ENCODE data around the gene SH2D3C.

DNA sequence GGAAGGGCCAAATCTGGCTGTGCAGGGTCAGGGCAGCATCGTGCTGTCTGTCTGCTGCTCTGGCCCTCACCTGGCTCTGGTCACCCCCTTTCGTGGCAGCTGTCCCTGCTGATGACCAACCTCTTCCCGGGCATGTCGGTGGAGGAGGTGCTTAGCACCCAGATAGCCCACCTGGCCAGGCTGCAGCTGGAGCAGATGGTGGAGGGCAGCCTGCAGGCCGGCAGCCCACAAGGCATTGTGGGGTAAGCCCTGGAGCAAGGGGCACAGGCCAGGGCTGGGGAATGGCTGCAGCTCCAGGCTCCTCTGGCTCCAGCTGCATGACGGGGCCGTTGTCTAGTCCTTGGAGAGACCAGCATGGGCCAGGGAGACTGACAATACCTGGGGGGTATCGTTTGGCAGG lies 51.6 kb downstream of the SH2D3C start:
- TF ChIP-seq, protein P1, sequence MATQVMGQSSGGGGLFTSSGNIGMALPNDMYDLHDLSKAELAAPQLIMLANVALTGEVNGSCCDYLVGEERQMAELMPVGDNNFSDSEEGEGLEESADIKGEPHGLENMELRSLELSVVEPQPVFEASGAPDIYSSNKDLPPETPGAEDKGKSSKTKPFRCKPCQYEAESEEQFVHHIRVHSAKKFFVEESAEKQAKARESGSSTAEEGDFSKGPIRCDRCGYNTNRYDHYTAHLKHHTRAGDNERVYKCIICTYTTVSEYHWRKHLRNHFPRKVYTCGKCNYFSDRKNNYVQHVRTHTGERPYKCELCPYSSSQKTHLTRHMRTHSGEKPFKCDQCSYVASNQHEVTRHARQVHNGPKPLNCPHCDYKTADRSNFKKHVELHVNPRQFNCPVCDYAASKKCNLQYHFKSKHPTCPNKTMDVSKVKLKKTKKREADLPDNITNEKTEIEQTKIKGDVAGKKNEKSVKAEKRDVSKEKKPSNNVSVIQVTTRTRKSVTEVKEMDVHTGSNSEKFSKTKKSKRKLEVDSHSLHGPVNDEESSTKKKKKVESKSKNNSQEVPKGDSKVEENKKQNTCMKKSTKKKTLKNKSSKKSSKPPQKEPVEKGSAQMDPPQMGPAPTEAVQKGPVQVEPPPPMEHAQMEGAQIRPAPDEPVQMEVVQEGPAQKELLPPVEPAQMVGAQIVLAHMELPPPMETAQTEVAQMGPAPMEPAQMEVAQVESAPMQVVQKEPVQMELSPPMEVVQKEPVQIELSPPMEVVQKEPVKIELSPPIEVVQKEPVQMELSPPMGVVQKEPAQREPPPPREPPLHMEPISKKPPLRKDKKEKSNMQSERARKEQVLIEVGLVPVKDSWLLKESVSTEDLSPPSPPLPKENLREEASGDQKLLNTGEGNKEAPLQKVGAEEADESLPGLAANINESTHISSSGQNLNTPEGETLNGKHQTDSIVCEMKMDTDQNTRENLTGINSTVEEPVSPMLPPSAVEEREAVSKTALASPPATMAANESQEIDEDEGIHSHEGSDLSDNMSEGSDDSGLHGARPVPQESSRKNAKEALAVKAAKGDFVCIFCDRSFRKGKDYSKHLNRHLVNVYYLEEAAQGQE (tag by site-specific recombination; IDR thresholded peaks at IDR 0.05): no peak
- TF ChIP-seq, protein P2, sequence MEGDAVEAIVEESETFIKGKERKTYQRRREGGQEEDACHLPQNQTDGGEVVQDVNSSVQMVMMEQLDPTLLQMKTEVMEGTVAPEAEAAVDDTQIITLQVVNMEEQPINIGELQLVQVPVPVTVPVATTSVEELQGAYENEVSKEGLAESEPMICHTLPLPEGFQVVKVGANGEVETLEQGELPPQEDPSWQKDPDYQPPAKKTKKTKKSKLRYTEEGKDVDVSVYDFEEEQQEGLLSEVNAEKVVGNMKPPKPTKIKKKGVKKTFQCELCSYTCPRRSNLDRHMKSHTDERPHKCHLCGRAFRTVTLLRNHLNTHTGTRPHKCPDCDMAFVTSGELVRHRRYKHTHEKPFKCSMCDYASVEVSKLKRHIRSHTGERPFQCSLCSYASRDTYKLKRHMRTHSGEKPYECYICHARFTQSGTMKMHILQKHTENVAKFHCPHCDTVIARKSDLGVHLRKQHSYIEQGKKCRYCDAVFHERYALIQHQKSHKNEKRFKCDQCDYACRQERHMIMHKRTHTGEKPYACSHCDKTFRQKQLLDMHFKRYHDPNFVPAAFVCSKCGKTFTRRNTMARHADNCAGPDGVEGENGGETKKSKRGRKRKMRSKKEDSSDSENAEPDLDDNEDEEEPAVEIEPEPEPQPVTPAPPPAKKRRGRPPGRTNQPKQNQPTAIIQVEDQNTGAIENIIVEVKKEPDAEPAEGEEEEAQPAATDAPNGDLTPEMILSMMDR (tag by site-specific recombination; IDR thresholded peaks at IDR 0.05): no peak
- no peak for TF ChIP-seq ZNF324 (tag by site-specific recombination; IDR thresholded peaks at IDR 0.05)
- TF ChIP-seq, protein P3, sequence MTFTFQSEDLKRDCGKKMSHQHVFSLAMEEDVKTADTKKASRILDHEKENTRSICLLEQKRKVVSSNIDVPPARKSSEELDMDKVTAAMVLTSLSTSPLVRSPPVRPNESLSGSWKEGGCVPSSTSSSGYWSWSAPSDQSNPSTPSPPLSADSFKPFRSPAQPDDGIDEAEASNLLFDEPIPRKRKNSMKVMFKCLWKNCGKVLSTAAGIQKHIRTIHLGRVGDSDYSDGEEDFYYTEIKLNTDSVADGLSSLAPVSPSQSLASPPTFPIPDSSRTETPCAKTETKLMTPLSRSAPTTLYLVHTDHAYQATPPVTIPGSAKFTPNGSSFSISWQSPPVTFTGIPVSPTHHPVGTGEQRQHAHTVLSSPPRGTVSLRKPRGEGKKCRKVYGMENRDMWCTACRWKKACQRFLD (tag by site-specific recombination; IDR thresholded peaks at IDR 0.05): no peak
- TF ChIP-seq ZNF548 (tag by site-specific recombination; IDR thresholded peaks at IDR 0.05): no peak
- TF ChIP-seq, protein P4, sequence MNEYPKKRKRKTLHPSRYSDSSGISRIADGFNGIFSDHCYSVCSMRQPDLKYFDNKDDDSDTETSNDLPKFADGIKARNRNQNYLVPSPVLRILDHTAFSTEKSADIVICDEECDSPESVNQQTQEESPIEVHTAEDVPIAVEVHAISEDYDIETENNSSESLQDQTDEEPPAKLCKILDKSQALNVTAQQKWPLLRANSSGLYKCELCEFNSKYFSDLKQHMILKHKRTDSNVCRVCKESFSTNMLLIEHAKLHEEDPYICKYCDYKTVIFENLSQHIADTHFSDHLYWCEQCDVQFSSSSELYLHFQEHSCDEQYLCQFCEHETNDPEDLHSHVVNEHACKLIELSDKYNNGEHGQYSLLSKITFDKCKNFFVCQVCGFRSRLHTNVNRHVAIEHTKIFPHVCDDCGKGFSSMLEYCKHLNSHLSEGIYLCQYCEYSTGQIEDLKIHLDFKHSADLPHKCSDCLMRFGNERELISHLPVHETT (tag by site-specific recombination; IDR thresholded peaks at IDR 0.05): no peak
- TF ChIP-seq, protein P5, sequence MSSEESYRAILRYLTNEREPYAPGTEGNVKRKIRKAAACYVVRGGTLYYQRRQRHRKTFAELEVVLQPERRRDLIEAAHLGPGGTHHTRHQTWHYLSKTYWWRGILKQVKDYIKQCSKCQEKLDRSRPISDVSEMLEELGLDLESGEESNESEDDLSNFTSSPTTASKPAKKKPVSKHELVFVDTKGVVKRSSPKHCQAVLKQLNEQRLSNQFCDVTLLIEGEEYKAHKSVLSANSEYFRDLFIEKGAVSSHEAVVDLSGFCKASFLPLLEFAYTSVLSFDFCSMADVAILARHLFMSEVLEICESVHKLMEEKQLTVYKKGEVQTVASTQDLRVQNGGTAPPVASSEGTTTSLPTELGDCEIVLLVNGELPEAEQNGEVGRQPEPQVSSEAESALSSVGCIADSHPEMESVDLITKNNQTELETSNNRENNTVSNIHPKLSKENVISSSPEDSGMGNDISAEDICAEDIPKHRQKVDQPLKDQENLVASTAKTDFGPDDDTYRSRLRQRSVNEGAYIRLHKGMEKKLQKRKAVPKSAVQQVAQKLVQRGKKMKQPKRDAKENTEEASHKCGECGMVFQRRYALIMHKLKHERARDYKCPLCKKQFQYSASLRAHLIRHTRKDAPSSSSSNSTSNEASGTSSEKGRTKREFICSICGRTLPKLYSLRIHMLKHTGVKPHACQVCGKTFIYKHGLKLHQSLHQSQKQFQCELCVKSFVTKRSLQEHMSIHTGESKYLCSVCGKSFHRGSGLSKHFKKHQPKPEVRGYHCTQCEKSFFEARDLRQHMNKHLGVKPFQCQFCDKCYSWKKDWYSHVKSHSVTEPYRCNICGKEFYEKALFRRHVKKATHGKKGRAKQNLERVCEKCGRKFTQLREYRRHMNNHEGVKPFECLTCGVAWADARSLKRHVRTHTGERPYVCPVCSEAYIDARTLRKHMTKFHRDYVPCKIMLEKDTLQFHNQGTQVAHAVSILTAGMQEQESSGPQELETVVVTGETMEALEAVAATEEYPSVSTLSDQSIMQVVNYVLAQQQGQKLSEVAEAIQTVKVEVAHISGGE (tag by site-specific recombination; conservative IDR thresholded peaks at IDR 0.05; ENCODE audit: low read depth): no peak

All from HEK293 (cell line).